Hematopoietic multipotent progenitor cell treated with erythropoietin and hydrocortisone succinate and interleukin-3 and kit ligand, for 8 days (in vitro differentiated cells): ENCODE measurements around the gene TAF13.
A peak's percentile ranks its signal among the peaks of the same experiment; 100 is the strongest.
"Not testable (repeated sequence)": the region's sequence is repeated elsewhere in the genome, so short reads cannot be mapped to it uniquely, and the experiment has no call there.

ENCODE experiments used
- DNase-seq: peaks from one replicate; pipeline ENCODE4 v3.0.0-alpha.2; 2015

The TAF13 gene

GRCh38 chr1:109091078-109091838 is 15.5 kb upstream of the TAF13 start:
- peak; percentile 73 for DNase-seq

DNA sequence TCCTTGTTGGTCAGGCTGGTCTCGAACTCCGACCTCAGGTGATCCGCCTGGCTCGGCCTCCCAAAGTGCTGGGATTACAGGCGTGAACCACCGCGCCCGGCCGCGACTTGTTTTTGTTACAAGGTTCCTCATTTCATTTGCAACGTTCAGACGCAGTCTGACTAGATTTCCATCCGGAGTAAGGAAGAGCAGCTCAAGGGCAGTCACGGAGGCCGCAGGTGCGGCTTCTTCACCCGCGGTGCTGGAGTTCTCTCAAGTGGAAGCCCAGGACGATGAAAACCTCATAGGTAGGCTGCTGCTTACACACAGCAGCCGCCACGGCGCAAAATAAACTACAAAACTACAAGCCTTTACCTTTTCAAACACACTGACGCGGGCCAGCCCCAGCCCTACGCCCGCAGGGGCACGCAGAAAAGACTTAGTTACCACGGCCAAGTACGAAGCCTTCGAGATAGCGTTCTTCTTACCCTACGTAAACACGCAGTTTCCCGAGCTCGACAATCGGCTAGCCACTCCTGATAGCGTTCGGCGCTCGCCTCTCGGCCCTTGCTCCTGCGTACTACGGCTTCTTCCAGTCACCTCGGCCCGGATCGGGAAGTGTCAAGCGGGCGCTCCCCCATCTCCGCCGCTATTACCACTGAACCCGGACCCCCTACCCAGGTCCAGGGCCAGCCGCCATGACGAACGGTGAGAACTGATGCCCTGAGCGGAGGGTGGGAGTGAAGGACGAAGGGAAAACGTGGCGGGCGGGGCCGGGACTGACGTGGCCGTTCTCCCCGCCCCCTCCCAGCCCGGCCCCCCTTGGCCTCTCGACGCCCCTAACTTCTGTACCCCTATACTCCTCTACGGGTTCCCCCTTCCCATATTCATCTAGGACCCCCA is 14.6 kb upstream of the TAF13 start, which contains the start of gene TMEM167B:
Gene TMEM167B, plus strand, starts transcription at position 569 of the 882 bp plus-strand sequence. Its CDS starts 109 bp downstream, at position 678.
- peak; percentile 95 for DNase-seq

- DNase-seq, result peak; percentile 65
Measured at GRCh38 chr1:109089242-109090015, 13.6 kb upstream of the TAF13 start.

DNA sequence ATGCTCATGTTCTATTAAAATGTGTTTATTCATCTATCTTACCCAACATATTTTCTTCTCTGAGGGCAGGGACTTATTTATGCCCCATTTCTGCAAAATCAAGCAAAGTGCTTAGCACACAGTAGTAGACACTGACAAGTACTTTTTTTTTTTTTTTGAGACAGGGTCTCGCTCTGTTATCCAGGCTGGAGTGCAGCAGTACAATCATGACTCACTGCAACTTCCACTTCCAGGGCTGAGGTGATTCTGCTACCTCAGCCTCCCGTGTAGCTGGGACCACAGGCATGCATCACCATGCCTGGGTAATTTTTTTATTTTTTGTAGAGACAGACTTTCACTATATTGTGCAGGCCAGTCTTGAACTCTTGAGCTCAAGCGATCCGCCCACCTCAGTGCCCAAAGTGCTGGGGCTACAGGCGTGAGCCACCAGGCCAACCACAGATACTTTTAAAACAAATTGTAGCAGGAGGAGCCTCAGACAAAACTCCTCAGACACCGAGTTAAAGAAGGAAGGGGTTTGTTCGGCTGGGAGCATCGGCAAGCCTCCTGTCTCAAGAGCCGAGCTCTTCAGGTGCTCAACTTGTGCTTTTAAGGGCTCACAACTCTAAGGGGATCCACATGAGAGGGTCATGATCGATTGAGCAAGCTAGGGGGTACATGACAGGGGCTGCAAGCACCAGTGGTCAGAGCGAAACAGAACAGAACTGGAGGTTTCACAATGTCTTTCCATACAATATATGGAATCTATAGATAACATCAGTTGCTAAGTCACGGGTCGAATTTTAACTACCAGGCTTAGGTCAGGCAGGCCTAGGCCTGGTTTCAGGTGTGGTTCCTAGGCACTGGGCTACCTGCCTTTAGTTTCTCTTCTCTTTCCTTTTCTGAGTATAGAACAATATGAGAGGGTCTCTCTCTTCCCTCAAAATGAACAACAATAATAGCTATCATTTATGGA is 9.0 kb upstream of the TAF13 start:
- no peak for DNase-seq

GRCh38 chr1:109083923-109084322 is 8.1 kb upstream of the TAF13 start:
- DNase-seq, result peak; percentile 38

DNA sequence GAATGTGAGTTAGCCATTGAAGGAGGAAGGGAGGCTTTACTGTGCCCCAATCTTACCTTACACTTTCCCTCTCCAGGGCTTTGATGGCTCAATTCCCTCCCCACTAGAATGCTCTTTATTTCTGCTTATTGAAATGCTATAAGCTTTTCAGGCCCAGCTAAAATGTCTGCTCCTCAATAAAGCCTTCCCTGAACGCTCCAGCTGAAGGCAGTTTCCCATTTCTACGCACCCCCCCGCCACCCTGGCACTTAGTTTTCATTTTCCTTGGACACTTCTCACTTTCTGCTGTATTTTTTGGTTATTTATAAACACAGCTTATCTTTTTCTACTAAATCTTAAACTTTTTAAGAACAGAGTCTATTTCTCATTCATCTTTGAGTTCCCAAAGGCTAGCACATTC is 7.7 kb upstream of the TAF13 start:
- DNase-seq, result no peak

- DNase-seq, result no peak
Measured at GRCh38 chr1:109080441-109081082, 4.8 kb upstream of the TAF13 start.

DNA sequence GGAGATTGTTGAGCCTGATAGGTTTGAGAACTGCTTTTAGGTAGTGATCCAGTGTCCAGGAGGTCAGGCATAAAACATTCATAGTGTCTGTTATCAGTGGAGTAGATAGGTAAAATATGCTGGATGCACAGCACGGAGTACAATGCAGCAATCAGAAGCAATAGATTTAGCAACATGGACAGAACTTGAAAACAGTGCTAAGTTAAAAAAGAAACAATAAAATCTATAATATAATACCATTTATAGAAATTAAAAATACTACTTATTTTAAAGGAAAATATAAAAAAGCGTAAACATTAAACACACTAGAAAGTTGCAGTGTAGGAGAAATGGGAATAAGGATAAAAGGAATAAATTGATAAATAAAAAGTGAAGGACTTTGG is 3.4 kb upstream of the TAF13 start:
- no peak for DNase-seq

GRCh38 chr1:109078317-109078716 is 2.5 kb upstream of the TAF13 start:
- DNase-seq, result no peak

GRCh38 chr1:109069294-109069693 is 6.5 kb downstream of the TAF13 start:
- DNase-seq, result no peak

DNA sequence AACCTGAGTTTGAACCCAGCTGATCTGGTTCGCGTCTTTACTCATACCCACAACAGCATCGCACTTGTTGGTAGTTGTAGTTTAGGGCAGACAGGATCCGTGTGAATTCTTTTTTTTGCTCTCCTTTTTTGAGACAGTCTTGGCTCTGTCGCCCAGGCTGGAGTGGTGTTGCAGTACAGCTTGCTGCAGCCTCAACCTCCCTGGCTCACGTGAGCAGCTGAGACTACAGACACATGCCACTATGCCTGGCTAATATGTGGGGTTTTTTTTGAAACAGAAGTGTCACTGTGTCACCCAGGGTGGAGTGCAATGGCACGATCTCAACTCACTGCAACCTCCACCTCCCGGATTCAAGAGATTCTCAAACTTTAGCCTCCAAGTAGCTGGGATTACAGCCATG is 7.9 kb downstream of the TAF13 start:
- DNase-seq, result no peak

DNA sequence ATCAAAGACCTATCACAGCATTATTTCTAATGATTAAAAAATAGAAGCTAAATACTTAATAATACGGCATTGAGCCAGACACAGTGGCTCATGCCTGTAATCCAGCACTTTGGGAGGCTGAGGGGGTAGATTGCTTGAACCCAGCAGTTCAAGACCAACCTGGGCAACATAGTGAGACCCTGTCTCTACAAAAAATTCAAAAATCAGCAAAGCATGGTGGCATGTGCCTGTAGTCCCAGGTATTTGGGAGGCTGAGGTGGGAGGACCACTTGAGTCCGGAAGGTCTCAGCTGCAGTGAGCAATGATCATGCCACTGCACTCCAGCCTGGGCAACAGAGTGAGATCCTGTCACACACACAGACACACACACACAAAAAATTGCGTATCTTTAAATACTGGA is 10.7 kb downstream of the TAF13 start:
- DNase-seq, result no peak

GRCh38 chr1:109061183-109061582 is 14.6 kb downstream of the TAF13 start:
- no peak for DNase-seq

- no peak for DNase-seq
Measured at GRCh38 chr1:109060707-109061106, 15.1 kb downstream of the TAF13 start.

- no peak for DNase-seq
Measured at GRCh38 chr1:109059026-109059425, 16.8 kb downstream of the TAF13 start.

DNA sequence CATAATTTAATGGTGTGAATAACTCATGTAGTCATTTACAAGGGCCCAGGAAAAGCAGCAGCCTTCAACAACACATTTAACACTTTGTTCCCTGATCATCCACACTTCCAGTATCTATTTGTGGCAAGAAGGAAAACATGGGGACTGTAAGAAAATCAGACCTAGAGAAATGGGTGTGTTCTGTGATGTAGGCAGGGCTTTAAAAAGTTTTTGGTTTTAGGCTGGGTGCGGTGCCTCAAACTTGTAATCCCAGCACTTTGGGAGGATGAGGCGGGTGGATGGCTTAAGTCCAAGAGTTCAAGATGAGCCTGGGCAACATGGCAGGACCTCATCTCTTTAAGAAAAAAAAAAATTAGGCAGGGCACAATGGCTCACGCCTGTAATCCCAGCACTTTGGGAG is 19.7 kb downstream of the TAF13 start:
- no peak for DNase-seq

DNA sequence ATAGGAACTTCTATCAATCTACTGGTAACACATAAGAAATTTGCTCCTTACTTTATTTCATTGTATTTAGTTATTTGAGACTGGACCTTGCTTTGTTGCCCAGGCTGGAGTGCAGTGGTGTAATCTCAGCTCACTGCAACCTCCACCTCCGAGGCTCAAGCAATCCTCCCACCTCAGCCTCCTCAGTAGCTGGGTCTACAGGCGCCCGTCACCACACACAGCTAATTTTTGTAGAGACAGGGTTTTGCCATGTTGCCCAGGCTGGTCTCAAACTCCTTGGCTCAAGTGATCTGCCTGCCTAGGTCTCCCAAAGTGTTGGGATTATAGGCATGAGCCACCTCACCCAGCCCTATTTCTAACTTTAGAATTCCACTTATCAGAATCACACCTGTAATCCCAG is 23.7 kb downstream of the TAF13 start:
- not testable (repeated sequence) for DNase-seq

- DNase-seq, result no peak
Measured at GRCh38 chr1:109050228-109050995, 25.4 kb downstream of the TAF13 start.

GRCh38 chr1:109048335-109048734 is 27.5 kb downstream of the TAF13 start:
- no peak for DNase-seq

DNA sequence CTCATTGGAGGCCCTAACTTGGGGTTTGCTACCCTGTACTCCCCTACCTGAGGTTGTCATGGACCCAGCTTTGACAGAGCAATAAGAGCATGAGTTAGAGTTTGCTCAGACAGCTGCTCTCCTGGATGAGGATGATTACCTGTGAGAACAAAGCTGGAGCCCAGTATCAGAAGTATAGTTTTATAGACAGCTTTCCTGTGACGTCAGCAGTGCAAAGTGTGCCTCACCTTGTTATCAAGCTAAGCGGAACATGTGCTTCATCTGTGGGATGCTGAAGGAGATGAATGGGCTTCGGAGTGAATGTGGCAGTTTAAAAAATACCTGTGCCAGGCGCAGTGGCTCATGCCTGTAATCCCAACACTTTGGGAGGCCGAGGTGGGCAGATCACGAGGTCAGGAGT is 28.5 kb downstream of the TAF13 start:
- DNase-seq, result no peak

- DNase-seq, result no peak
Measured at GRCh38 chr1:109046671-109047070, 29.1 kb downstream of the TAF13 start.
